ENCODE data around the gene PRXL2C.

- no peak for TF ChIP-seq CTCF (conservative IDR thresholded peaks at IDR 0.05)
- TF ChIP-seq ZFX (IDR thresholded peaks at IDR 0.05), result no peak
Measured at GRCh38 chr9:96617439-96618185, 37.5 kb downstream of the PRXL2C start.
